Measurements from ENCODE around the gene KIF2A. TPM values are rescaled to one million over a fixed set of nuclear protein-coding genes. Genes with fewer than 3 reads are reported as not detected.

KIF2A gene
- total RNA-seq, 1 experiment from 2014 or later: 42.9 TPM

- Histone ChIP-seq H3K79me2 (ENCODE audit: insufficient read depth, low read length) (peaks cover 92% of the 10 kb centered on the region), H3K4me2 (ENCODE audit: low read length) (no peak overlapping the region), H3K9ac (ENCODE audit: low read length) (no peak overlapping the region), H3K36me3 (ENCODE audit: control insufficient read depth in 1 of 2, insufficient read depth in 2 of 2, low read length in 2 of 2) (no peaks in the 10 kb centered on the region), H3K27me3 (ENCODE audit: insufficient read depth, low read length) (no peaks in the 10 kb centered on the region), H3K27ac (ENCODE audit: low read depth, low read length) (no peak overlapping the region), H4K20me1 (ENCODE audit: insufficient read depth) (peaks cover 7% of the 10 kb centered on the region; the same call in 1 of the 2 replicates), H3K4me3 (replicated peaks in 1 of 2; ENCODE audit: low read depth in 1 of 2, low read length in 2 of 2) (no peak overlapping the region), H3K4me1 (ENCODE audit: control insufficient read depth in 1 of 2, insufficient read depth in 2 of 2, low read length in 2 of 2) (peaks cover 4 to 12% of the 10 kb centered on the region in 2 experiments), H3K9me3 (ENCODE audit: control insufficient read depth in 1 of 2, insufficient read depth in 1 of 2, low read depth in 1 of 2, low read length in 2 of 2) (no peaks in the 10 kb centered on the region), H2AFZ (ENCODE audit: low read depth, low read length, poor library complexity, severe bottlenecking) (no peak overlapping the region), H3K9me2 (ENCODE audit: insufficient read depth) (no peaks in the 10 kb centered on the region)
- ATAC-seq: no peak
- DNase-seq (ENCODE audit: low read depth, low spot score): no peak
- no TSS peak for BruUV-seq (replicated peaks)
- ChIA-PET CTCF (no interaction called here), POLR2A (no interaction called here), RAD21 (ENCODE audit: low non-redundant PET in 1 of 2, low total read pairs in 2 of 2, uncharacterized antibody in 2 of 2, unreplicated experiment in 2 of 2) (no interaction called here)
- intact Hi-C loops (cut with micrococcal nuclease): no loop called here
- no peak for TF ChIP-seq SRF (IDR thresholded peaks at IDR 0.05; ENCODE audit: low read depth)
- no peak for TF ChIP-seq CTCF (IDR thresholded peaks at IDR 0.05 in 2 of 3, conservative IDR thresholded peaks at IDR 0.05 in 1 of 3; ENCODE audit: borderline replicate concordance in 1 of 3, insufficient read depth in 1 of 3, low read depth in 2 of 3, low read length in 2 of 3)
- no peak for TF ChIP-seq SP1 (IDR thresholded peaks at IDR 0.05; ENCODE audit: low read depth)
- TF ChIP-seq ATF3 (IDR thresholded peaks at IDR 0.05): no peak
- no peak for TF ChIP-seq ELF1 (IDR thresholded peaks at IDR 0.05; ENCODE audit: borderline replicate concordance, low read depth)
- no peak for TF ChIP-seq JUND (IDR thresholded peaks at IDR 0.05)
- TF ChIP-seq SIN3A (IDR thresholded peaks at IDR 0.05; ENCODE audit: low read depth): no peak
- TF ChIP-seq YY1 (IDR thresholded peaks at IDR 0.05; ENCODE audit: extremely low read depth, insufficient replicate concordance, low read depth, low read length): no peak
- TF ChIP-seq ZFX (IDR thresholded peaks at IDR 0.05): no peak
- no peak for TF ChIP-seq POLR2A (IDR thresholded peaks at IDR 0.05; ENCODE audit: borderline replicate concordance, extremely low read depth, insufficient read depth, insufficient read length)
- TF ChIP-seq EGR1 (IDR thresholded peaks at IDR 0.05; ENCODE audit: low read depth): no peak
- TF ChIP-seq CEBPB (IDR thresholded peaks at IDR 0.05; ENCODE audit: low read depth): no peak
- no peak for TF ChIP-seq EZH2phosphoT487 (IDR thresholded peaks at IDR 0.05; ENCODE audit: borderline replicate concordance)
- TF ChIP-seq ZNF274 (IDR thresholded peaks at IDR 0.05; ENCODE audit: low read depth, low read length): no peak
- TF ChIP-seq ZBTB33 (IDR thresholded peaks at IDR 0.05; ENCODE audit: extremely low read depth, insufficient replicate concordance, low read length): no peak
- TF ChIP-seq EZH2 (IDR thresholded peaks at IDR 0.05): no peak
- TF ChIP-seq FOSL1 (IDR thresholded peaks at IDR 0.05; ENCODE audit: low read depth): no peak
These were observed 4.6 kb downstream of the KIF2A start for GRCh38 chr5:62310426-62311143.

Data from HCT116 (cell line).